Measurements from ENCODE around the gene RAD54L2.
"Not testable (repeated sequence)": the region's sequence is repeated elsewhere in the genome, so short reads cannot be mapped to it uniquely, and the experiment has no call there.

Gene RAD54L2, protein sequence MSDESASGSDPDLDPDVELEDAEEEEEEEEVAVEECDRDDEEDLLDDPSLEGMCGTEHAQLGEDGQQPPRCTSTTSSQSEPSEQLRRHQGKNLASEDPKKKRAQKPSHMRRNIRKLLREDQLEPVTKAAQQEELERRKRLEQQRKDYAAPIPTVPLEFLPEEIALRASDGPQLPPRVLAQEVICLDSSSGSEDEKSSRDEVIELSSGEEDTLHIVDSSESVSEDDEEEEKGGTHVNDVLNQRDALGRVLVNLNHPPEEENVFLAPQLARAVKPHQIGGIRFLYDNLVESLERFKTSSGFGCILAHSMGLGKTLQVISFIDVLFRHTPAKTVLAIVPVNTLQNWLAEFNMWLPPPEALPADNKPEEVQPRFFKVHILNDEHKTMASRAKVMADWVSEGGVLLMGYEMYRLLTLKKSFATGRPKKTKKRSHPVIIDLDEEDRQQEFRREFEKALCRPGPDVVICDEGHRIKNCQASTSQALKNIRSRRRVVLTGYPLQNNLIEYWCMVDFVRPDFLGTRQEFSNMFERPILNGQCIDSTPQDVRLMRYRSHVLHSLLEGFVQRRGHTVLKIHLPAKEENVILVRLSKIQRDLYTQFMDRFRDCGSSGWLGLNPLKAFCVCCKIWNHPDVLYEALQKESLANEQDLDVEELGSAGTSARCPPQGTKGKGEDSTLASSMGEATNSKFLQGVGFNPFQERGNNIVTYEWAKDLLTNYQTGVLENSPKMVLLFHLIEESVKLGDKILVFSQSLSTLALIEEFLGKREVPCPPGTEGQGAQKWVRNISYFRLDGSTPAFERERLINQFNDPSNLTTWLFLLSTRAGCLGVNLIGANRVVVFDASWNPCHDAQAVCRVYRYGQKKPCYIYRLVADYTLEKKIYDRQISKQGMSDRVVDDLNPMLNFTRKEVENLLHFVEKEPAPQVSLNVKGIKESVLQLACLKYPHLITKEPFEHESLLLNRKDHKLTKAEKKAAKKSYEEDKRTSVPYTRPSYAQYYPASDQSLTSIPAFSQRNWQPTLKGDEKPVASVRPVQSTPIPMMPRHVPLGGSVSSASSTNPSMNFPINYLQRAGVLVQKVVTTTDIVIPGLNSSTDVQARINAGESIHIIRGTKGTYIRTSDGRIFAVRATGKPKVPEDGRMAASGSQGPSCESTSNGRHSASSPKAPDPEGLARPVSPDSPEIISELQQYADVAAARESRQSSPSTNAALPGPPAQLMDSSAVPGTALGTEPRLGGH (N-terminal part only)

DNA sequence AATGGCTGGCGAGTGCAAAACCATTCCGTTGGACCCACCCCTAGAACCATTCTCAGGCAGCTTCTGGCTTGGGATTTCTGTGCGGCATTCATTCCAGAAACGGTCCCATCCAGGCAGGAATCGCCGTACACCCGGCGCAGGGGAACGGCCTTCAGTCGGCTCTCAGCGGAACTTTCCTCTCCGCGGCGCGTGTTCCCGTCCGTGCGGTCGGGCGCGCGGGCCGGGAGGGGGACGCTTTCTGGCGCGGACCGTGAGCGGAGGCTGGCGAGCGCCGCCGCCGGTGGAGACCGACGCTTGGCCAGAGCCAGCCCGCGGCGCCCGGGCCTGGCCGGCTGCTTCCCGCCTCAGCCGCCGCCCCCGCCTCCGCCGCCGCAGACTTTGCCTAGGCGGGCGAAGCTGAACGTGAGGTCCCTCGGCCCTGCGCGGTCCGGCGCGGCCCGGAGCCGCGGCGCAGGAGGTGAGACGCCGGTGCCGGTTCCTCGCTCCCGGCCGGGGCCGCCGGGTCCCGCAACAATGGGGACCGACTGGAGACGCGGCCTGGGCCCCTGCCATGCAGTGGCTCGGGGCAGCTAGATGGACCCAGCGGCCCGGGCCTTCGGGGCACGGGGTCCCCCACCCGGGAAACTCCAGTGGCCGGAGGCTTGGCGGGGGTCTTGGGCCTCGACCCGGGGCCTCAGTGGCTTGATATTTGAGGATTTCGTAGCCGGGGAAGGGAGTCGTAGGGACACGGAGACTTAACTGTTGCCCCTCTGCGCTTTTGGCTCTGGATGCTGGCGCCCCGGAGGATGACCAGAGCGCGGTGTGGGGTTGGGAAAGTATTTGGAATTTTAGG lies at the start of gene RAD54L2:
RAD54L2 (plus strand) TSS at position 261 of the 832 bp plus-strand sequence. CDS start 51,702 bp downstream, outside the sequence.
- DNase-seq, result peak; percentile 12

DNA sequence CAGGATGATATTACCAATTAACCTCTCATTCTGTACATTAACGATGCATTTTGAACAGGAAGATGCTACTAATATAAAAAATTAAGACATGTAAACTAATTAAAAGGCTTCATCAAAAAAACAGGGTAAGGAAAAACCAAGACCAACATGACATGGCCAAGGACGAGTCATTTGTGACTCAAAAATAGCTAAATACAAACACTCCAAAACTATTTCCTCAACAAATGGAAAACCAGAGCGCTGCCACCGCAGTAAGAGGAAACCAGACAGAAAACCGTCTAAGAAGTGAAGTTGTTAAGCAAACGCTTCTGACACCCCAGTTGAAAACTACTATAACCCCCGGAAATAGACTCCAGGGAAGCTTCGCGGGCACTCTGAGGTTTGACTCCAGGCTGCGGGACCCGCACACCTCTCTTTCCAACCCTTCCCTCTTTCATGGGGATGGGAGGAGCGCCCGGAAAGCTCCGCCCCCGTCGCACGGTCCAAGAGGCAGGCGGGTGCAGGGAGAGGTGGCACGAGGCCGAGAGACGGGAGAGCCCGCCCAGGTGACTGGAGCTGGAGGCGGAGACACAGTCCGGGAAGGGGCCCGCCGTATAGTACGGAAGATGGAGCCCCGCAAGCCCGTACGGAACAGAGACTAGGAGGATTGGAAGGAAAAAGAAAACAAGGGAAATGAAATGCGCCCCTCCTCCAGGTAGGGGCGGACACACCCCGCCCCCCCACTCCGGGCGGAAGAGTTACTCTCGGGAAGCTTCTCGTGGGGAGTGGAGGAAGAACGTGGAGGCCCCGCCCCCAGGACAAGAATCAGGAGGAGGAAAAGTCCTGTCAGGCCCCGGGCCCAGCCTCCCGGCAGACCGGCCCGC lies 39.4 kb upstream of the RAD54L2 start:
- DNase-seq, result peak; percentile 78

DNA sequence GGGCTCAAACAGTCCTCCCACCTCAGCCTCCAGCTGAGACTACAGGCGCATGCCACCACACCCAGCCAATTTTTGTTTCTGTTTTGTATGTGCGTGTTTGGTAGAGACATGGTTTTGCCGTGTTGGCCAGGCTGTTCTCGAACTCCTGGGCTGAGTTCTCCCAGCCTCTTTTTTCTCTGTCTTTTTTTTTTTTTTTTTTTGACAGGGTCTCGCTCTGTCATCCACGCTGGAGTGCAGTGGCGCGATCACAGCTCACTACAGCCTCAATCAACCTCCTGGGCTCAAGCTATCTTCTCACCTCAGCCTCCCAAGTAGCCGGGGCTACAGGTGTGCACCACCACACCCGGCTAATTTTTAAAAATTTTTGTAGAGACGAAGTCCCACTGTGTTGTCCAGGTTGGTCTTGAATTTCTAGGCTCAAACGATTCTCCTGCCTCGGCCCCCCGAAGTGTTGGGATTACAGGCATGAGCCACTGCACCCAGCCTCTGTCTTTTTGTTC lies 37.8 kb upstream of the RAD54L2 start:
- DNase-seq, result no peak

DNA sequence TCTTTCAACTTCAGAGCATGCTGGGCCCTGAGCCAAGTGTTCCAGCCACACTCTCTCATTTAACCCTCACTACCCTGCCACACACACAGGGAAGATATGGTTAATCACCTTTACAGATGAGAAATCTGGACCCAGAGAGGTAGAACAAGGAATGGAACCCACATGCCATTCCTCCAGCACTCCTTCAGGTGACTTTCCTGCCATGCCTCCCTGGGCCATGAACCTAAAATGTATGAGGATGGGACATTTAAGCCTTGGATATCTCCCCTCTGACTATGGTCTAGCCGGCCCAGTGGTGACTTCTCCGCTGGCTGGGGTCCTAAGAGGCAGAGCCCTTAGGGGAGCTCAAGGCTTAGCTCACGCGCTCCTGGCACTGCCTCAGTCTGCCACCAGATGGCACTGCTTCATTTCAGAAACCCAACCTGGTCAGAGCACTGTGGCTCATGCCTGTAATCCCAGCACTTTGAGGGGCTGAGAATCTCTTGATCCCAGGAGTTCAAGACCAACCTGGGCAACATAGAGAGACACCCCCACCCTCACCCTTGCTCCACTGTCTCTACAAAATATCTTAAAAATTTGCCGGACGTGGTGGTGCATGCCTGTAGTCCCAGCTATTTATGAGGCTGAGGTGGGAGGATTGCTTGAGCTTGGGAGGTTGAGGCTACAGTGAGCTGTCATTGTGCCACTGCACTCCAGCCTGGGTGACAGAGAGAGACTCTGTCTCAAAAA lies 36.5 kb upstream of the RAD54L2 start:
- DNase-seq, result peak; percentile 15

DNA sequence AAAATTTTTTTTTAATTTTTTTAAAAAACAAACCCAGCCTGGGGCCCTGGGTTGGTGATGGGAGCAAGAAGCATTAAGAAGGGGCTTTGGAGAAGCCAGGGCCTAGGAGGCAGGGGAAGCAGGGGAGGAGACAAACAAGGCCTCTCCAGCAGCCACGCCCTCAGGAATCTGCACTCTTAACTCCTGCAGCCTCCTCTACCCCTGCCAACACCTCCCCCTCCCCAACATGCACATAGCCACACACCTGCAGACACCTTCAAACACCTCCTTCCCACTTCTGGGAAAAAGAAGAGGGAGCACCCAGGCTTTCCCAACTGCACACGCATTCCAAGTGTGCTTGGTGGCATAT lies 36.0 kb upstream of the RAD54L2 start:
- DNase-seq, result no peak

DNA sequence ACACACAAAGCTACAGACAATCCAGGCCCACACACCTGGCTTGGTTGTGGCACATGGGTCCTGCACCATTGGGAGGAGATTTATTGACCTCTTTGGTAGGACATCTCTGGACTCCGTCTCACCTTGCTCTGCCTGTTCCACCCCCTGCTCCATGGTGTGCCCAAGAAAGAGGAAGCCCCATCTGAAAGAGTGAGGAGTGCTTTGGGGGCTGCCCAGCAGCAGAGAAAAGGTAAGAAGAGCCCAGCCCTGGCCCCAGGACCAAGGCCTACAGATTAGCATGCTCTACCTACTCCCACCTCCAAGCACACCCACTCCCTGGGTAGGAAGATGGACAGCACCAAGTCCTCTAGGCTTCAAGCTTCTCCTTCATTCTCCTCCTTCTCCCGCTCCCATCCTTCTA lies 35.5 kb upstream of the RAD54L2 start:
- DNase-seq, result no peak

DNA sequence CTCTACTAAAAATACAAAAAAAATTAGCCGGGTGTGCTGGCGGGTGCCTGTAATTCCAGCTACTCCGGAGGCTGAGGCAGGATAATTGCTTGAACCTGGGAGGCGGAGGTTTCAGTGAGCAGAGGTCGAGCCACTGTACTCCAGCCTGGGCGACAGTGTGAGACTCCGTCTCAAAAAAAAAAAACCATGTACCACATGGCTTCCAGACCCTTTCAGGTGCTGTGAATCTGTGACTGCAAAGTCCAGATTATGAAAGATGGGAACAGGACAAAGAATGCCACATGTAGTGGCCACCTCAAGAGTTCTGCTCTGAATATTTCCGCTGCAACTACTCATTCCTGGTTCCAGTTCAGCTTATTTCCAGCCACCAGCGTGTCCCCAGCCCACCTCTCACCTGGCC lies 30.3 kb upstream of the RAD54L2 start:
- DNase-seq, result no peak

DNA sequence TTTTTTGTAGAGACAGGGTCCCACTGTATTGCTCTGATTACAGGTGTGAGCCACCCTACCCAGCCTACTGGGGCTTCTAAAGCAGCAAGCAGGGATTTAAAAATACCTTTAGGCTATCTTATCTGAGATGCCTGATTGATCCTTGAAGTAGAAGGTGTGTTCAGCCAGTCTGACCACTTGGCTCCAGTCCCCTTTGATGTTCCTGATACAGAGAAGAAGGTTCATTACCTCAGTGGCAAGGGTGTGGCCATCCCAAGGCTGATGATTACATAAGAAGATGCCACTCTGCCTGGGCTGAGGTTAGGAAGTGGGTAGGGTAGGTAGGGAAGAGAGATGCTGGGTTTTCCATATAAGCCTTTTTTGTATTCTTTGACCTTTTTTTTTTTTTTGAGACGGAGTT lies 27.5 kb upstream of the RAD54L2 start:
- no peak for DNase-seq

DNA sequence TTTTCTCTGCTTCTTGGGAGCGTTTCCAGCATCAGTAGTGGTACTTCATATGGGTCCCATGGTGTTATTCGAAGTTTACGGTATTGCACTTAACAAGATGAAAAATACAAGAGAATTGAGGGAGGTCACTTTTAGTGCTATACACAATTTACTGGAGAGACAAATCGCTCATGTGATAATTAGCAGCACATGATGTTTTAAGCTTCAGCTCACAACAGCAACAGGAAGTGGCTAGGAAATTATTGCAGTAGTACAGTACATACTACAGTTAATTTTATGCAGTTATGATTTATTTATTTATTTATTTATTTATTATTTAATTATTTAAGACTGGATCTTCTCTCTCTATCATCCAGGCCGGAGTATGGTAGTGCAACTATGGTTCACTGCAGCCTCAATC lies 24.3 kb upstream of the RAD54L2 start:
- no peak for DNase-seq

DNA sequence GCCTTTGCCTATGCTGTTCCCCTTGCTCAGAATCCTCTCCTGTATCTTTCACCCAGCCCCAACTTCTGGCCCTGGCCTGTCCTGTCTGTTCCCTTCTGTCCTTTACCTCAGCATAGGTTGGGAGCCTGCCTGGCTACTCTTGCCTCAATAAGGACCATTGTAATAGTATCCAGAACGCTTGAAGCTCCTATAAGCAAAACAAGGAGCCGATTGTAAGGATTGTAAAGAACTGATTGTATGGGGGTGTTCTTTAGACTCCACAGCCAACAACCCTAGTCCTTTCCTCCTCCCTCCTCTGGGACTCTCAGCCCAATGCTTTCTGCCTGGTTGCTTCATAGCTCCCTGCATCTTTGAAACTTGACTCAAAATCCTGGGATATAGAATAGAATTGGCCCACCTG lies 18.7 kb upstream of the RAD54L2 start:
- DNase-seq, result no peak

DNA sequence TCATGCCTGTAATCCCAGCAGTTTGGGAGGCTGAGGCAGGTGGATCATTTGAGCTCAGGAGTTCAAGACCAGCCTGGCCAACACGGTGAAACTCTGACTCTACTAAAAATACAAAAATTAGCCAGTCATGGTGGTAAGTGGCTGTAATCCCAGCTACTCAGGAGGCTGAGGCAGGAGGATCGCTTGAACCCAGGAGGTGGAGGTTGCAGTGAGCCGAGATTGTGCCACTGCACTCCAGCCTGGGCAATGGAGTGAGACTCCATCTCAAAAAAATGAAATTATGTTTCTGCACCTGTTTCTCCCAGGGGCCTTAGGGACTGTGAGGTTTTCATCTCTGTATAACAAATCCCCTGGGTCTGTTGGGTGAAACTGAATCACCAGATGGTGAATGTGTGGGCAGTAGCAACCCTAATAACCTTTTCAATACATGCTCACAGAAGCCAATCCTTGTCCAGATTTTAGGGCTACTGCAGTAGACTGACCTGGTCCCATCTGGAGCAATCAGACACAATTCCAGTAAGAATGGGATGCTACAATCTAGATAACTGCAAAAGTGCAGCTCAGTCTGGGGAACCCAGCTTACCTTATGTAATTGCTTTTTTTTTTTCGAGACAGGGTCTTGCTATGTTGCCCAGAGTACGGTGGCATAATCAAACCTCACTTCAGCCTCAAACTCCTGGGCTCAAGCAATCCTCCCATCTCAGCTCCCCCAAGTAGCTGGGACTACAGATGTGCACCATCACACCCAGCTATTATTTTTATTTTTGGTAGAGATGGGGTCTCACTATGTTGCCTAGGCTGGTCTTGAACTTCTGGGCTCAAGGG lies 17.4 kb upstream of the RAD54L2 start:
- not testable (repeated sequence) for DNase-seq

DNA sequence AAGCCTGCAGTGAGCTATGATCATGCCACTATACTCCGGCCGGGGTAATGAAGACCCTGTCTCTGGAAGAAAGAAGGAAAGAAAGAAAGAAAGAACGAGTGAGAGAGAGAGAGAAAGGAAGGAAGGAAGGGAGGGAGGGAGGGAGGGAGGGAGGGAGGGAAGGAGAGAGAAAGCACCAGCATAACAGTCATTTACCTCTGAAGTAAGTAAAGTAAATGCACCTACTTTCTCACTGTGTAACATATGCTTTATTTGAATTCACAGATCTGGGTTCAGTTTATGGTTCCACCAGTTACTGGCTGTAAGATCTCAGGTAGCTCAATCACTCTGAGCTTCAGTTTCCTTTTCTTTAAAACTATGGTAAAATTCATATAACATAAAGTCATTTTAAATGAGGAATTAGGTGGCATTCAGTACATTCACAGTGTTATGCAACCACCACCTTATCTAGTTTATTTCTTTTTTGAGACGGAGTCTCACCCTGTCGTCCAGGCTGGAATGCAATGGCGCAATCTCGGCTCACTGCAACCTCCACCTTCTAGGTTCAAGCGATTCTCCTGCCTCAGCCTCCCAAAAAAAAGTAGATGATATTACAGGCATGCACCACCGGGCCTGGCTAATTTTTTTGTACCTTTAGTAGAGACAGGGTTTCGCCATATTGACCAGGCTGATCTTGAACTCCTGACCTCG lies 16.1 kb upstream of the RAD54L2 start:
- no peak for DNase-seq

DNA sequence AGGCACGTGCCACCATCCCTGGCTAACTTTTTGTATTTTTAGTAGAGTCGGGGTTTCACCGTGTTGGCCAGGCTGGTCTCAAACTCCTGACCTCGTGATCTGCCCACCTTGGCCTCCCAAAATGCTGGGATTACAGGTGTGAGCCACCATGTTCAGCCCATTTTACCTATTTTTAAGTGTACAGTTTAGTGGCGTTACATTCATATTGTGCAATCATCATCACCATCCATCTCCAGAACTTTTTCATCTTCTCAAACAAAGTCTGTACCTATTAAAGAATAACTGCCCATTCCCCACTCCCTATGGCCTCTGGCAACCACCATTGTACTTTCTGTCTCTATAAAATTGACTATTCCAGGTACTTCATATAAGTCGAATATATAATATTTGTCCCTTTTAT lies 13.6 kb upstream of the RAD54L2 start:
- DNase-seq, result not testable (repeated sequence)

DNA sequence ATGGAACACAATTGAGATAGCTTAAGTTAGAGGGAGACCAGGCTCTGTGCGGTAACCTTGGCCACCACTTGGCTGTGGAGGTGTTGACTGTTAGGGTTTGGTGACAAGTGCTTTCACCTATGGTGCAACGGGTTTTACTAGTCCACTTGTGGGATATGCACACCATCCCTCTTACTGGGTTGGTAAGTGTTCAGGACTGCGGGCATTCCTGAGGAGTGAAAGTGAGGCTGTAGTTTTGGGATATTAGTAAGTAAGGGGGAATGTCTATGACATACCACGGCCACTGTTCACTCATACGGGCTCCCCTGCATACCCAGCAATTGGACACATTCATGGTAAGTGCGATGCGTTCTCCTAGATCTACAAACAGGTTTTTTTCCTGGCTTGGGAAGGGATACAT lies 8.0 kb upstream of the RAD54L2 start:
- DNase-seq, result no peak

DNA sequence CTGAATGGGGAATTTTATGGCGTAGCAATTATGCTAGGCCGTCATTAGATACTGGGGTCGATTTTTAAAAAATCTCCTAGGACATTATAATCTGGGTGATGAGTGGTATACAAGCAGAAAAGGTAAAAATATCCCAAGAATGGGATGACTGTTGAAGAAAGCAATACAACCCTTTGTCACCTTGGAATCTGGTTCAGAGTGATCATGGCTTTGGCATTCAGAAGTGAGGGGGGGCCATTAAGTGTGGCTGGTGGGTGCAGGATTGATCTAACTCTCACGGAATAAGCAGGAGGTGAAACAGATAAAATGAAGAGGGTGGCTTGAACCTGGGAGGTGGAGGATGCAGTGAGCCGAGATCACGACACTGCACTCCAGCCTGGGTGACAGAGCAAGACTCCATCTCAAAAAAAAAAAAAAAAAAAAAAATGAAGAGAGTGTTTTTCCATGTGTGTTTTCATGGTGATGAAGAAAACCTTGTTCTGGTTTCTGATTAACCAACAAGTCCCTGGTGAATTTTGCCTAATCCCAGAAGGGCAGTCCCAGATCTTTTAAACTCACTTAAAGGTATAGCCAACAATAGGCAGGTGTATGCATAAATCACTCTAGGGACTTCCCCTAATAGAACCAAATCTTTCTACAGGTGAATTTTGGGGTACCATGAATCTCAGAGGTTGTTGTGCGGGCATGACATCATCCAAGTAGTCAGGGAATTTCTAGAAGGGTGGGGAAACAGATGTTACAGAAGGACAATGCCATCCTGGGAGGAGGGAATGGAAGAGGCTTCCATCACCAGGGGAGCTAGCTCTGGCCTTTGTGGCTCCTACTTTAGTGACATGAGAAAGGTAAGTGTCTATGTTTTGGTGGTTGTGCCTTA lies 3.1 kb upstream of the RAD54L2 start:
- DNase-seq, result no peak

DNA sequence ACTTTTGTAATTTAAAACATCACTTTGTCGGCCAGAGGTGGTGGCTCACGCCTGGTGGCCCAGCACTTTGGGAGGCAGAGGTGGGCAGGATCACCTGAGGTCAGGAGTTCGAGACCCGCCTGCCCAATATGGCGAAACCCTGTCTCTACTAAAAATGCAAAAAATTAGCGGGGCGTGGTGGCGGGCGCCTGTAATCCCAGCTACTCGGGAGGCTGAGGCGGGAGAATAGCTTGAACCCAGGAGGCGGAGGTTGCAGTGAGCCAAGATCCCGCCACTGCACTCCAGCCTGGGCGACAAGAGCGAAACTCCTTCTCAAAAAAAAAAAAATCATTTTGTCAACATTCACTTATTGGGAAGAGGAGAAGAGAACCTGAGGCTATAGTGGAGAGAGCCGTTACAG lies 888 bp upstream of the RAD54L2 start:
- DNase-seq, result not testable (repeated sequence)

DNA sequence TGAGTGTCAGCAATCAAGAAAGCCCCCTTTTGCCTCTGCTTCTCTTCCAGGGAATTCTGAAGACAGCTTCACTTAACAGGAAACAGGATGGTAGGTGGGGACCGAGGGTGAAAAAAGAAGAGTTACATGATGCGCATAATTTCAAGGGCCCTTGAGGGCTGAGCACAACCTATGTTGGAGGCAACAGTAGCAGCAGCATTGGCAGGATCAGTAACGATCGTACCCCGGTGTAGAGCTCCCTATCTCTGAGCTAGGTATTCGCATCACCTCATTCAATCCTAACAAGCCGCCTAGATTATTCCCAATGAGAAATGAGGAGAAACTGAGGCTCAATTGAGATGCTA lies 432 bp upstream of the RAD54L2 start:
- no peak for DNase-seq

Measured in NCI-H1436 (cell line).